Liver (tissue), 9 donors: ENCODE data around the gene WFDC2. TPM values are rescaled to one million over a fixed set of nuclear protein-coding genes. Genes with fewer than 3 reads are reported as not detected.

Experiments
- DNase-seq: peaks from one replicate; pipeline ENCODE4 v3.0.0-alpha.2; 2017; ENCODE audit warnings: low spot score
- H3K27ac ChIP-seq, 2 donors: one replicate each; pipeline ENCODE4 v1.7.0; 2013; ENCODE audit warnings: inconsistent platforms in 2 of 2, low read length in 2 of 2, control low read depth in 1 of 2, low read depth in 1 of 2, mild to moderate bottlenecking in 1 of 2
- H3K27me3 ChIP-seq, 4 donors: one replicate each; pipeline versions ENCODE4 v1.6.1 to v1.7.0; 2013; ENCODE audit warnings: low read length in 3 of 4, inconsistent platforms in 1 of 4, mild to moderate bottlenecking in 1 of 4, moderate library complexity in 1 of 4; ENCODE audit not compliant: control insufficient read depth in 4 of 4, insufficient read depth in 4 of 4
- H3K36me3 ChIP-seq, 4 donors: one replicate each; pipeline versions ENCODE4 v1.6.1 to v1.7.0; 2013; ENCODE audit warnings: low read length in 3 of 4, mild to moderate bottlenecking in 3 of 4, low read depth in 1 of 4, moderate library complexity in 1 of 4; ENCODE audit not compliant: control insufficient read depth in 4 of 4, insufficient read depth in 3 of 4
- H3K4me1 ChIP-seq, 4 donors: one replicate each; pipeline versions ENCODE4 v1.6.1 to v1.7.0; 2013; ENCODE audit warnings: low read length in 3 of 4, mild to moderate bottlenecking in 3 of 4, moderate library complexity in 1 of 4; ENCODE audit not compliant: control insufficient read depth in 4 of 4, insufficient read depth in 4 of 4
- H3K4me3 ChIP-seq, 3 donors: one replicate each; pipeline versions ENCODE4 v1.6.1 to v1.7.0; 2013; ENCODE audit warnings: low read length in 3 of 3, control low read depth in 1 of 3, low read depth in 1 of 3, mild to moderate bottlenecking in 1 of 3
- H3K9ac ChIP-seq, 2 donors: one replicate each; pipeline ENCODE4 v1.7.0; 2013; ENCODE audit warnings: low read length in 2 of 2, mild to moderate bottlenecking in 2 of 2, moderate library complexity in 2 of 2, control low read depth in 1 of 2, low read depth in 1 of 2
- H3K9me3 ChIP-seq, 4 donors: one replicate each; pipeline versions ENCODE4 v1.6.1 to v1.7.0; 2013; ENCODE audit warnings: low read length in 3 of 4; ENCODE audit not compliant: control insufficient read depth in 4 of 4
- EGR1 ChIP-seq, 2 donors: IDR thresholded peaks; 2 replicates each; pipeline ENCODE4 v1.6.1; 2016 to 2018; ENCODE audit warnings: antibody characterized with exemption in 2 of 2, low read depth in 2 of 2
- FOXA1 ChIP-seq: IDR thresholded peaks from 2 replicates; pipeline ENCODE4 v1.6.1; 2016; ENCODE audit warnings: antibody characterized with exemption
- FOXA2 ChIP-seq: IDR thresholded peaks from 2 replicates; pipeline ENCODE4 v1.6.1; 2016; ENCODE audit warnings: antibody characterized with exemption
- GABPA ChIP-seq, 2 donors: IDR thresholded peaks in 1 of 2; conservative IDR thresholded peaks in 1 of 2; 2 replicates each; pipeline ENCODE4 v1.6.1; 2016; ENCODE audit warnings: antibody characterized with exemption in 2 of 2, mild to moderate bottlenecking in 1 of 2, moderate library complexity in 1 of 2
- HNF4A ChIP-seq, 2 donors: conservative IDR thresholded peaks; 2 replicates each; pipeline ENCODE4 v1.6.1; 2016; ENCODE audit warnings: antibody characterized with exemption in 2 of 2, mild to moderate bottlenecking in 2 of 2
- HNF4G ChIP-seq: IDR thresholded peaks from 2 replicates; pipeline ENCODE4 v1.6.1; 2016; ENCODE audit warnings: antibody characterized with exemption
- JUND ChIP-seq, 2 donors: IDR thresholded peaks; 2 replicates each; pipeline ENCODE4 v1.6.1; 2016; ENCODE audit warnings: antibody characterized with exemption in 2 of 2
- NR2F2 ChIP-seq: IDR thresholded peaks from 2 replicates; pipeline ENCODE4 v1.6.1; 2016; ENCODE audit warnings: antibody characterized with exemption
- RXRA ChIP-seq, 2 donors: IDR thresholded peaks; 2 replicates each; pipeline ENCODE4 v1.6.1; 2017 to 2018; ENCODE audit warnings: antibody characterized with exemption in 2 of 2, mild to moderate bottlenecking in 1 of 2
- SP1 ChIP-seq: IDR thresholded peaks from 2 replicates; pipeline ENCODE4 v1.6.1; 2018; ENCODE audit warnings: antibody characterized with exemption, mild to moderate bottlenecking
- TAF1 ChIP-seq: conservative IDR thresholded peaks from 2 replicates; pipeline ENCODE4 v1.6.1; 2016; ENCODE audit warnings: antibody characterized with exemption, mild to moderate bottlenecking
- YY1 ChIP-seq: IDR thresholded peaks from 2 replicates; pipeline ENCODE4 v1.6.1; 2016; ENCODE audit warnings: antibody characterized with exemption, mild to moderate bottlenecking
- WGBS: extraction: QIAGEN DNeasy Blood & Tissue Kit; methylation state at CpG from one replicate; pipeline ENCODE4 v1.1.7; 2013; 5-methylcytosine and 5-hydroxymethylcytosine counted together
- polyA plus RNA-seq, 2 donors: library from polyadenylated mRNA; stranded (reverse) in 1 of 2; unstranded in 1 of 2; fragments of 200-250 nt in 1 of 2; fragments of >200 nt in 1 of 2; fragmentation: Nextera tagmentation in 1 of 2; extraction: Ambion mirVana in 1 of 2; gene quantifications; one replicate each; pipeline versions ENCODE4 v1.2.1 to v1.2.3, GENCODE V29; 2013 to 2015
- total RNA-seq, 2 donors: library from RNA; depleted of rRNA; stranded (reverse); fragments of >200 nt; gene quantifications; one replicate each; pipeline ENCODE4 v1.2.3, GENCODE V29; 2014
- TF ChIP-seq, protein P1 (sequence below): IDR thresholded peaks from 2 replicates; pipeline ENCODE4 v1.6.1; 2016; ENCODE audit warnings: antibody characterized with exemption
- TF ChIP-seq, protein P2 (sequence below): IDR thresholded peaks from 2 replicates; pipeline ENCODE4 v1.6.1; 2016; ENCODE audit warnings: antibody characterized with exemption, mild to moderate bottlenecking
- TF ChIP-seq, protein P3 (sequence below): fragments of 150-350 bp; IDR thresholded peaks from 2 replicates; pipeline ENCODE4 v1.5.1; 2017; ENCODE audit warnings: improper control_type of control experiment, low read depth, low read length; ENCODE audit not compliant: missing input control
- TF ChIP-seq, protein P4 (sequence below): IDR thresholded peaks from 2 replicates; pipeline ENCODE4 v1.6.1; 2016; ENCODE audit warnings: antibody characterized with exemption
- donor health status: healthy.
- donor health status: healthy.
- donor health status: healthy.
- donor health status: healthy.
- donor health status: healthy.

The WFDC2 gene
- total and polyA plus RNA-seq, 4 donors: 1.3 to 1.8 TPM; not detected in 2

DNA sequence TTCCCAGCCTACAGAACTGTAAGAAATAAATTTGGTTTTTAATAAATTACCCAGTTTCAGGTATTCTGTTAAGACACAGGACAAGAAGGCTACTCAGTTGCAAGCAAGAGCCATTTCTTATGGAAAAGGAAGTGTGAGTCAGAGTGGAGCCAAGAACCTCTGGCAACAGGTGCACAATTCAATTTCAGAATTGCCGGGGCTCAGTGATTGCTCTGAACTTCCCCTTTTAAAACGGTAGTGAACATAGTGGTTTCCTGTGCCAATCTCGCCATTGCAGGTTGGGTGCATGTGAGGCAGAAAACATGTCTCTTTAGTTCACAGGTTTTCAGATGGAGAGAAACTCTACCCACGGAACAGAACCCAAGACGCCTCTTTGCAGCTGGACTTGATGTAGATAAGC lies 37.3 kb upstream of the WFDC2 start:
- Histone ChIP-seq H3K9ac (no peak overlapping the region), H3K9me3 (no peaks in the 10 kb centered on the region), H3K4me1 (peaks cover 0 to 9% (median 4%) of the 10 kb centered on the region in 4 donors), H3K36me3 (peaks cover 0 to 8% (median under 1%) of the 10 kb centered on the region in 4 donors), H3K4me3 (no peak overlapping the region), H3K27ac (no peak overlapping the region), H3K27me3 (no peaks in the 10 kb centered on the region)
- TF ChIP-seq, protein P1, sequence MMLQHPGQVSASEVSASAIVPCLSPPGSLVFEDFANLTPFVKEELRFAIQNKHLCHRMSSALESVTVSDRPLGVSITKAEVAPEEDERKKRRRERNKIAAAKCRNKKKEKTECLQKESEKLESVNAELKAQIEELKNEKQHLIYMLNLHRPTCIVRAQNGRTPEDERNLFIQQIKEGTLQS: no peak
- TF ChIP-seq FOXA2 (no peak), FOXA1 (no peak), NR2F2 (no peak), SP1 (no peak), HNF4A (conservative IDR thresholded peaks at IDR 0.05) (no peak), JUND (IDR thresholded peaks at IDR 0.05) (no peak), TAF1 (no peak), YY1 (no peak), HNF4G (no peak), EGR1 (IDR thresholded peaks at IDR 0.05; ENCODE audit: low read depth in 2 of 2) (no peak)
- TF ChIP-seq, protein P2, sequence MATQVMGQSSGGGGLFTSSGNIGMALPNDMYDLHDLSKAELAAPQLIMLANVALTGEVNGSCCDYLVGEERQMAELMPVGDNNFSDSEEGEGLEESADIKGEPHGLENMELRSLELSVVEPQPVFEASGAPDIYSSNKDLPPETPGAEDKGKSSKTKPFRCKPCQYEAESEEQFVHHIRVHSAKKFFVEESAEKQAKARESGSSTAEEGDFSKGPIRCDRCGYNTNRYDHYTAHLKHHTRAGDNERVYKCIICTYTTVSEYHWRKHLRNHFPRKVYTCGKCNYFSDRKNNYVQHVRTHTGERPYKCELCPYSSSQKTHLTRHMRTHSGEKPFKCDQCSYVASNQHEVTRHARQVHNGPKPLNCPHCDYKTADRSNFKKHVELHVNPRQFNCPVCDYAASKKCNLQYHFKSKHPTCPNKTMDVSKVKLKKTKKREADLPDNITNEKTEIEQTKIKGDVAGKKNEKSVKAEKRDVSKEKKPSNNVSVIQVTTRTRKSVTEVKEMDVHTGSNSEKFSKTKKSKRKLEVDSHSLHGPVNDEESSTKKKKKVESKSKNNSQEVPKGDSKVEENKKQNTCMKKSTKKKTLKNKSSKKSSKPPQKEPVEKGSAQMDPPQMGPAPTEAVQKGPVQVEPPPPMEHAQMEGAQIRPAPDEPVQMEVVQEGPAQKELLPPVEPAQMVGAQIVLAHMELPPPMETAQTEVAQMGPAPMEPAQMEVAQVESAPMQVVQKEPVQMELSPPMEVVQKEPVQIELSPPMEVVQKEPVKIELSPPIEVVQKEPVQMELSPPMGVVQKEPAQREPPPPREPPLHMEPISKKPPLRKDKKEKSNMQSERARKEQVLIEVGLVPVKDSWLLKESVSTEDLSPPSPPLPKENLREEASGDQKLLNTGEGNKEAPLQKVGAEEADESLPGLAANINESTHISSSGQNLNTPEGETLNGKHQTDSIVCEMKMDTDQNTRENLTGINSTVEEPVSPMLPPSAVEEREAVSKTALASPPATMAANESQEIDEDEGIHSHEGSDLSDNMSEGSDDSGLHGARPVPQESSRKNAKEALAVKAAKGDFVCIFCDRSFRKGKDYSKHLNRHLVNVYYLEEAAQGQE: no peak
- TF ChIP-seq, protein P3, sequence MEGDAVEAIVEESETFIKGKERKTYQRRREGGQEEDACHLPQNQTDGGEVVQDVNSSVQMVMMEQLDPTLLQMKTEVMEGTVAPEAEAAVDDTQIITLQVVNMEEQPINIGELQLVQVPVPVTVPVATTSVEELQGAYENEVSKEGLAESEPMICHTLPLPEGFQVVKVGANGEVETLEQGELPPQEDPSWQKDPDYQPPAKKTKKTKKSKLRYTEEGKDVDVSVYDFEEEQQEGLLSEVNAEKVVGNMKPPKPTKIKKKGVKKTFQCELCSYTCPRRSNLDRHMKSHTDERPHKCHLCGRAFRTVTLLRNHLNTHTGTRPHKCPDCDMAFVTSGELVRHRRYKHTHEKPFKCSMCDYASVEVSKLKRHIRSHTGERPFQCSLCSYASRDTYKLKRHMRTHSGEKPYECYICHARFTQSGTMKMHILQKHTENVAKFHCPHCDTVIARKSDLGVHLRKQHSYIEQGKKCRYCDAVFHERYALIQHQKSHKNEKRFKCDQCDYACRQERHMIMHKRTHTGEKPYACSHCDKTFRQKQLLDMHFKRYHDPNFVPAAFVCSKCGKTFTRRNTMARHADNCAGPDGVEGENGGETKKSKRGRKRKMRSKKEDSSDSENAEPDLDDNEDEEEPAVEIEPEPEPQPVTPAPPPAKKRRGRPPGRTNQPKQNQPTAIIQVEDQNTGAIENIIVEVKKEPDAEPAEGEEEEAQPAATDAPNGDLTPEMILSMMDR: no peak
- TF ChIP-seq, protein P4, sequence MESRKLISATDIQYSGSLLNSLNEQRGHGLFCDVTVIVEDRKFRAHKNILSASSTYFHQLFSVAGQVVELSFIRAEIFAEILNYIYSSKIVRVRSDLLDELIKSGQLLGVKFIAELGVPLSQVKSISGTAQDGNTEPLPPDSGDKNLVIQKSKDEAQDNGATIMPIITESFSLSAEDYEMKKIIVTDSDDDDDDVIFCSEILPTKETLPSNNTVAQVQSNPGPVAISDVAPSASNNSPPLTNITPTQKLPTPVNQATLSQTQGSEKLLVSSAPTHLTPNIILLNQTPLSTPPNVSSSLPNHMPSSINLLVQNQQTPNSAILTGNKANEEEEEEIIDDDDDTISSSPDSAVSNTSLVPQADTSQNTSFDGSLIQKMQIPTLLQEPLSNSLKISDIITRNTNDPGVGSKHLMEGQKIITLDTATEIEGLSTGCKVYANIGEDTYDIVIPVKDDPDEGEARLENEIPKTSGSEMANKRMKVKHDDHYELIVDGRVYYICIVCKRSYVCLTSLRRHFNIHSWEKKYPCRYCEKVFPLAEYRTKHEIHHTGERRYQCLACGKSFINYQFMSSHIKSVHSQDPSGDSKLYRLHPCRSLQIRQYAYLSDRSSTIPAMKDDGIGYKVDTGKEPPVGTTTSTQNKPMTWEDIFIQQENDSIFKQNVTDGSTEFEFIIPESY: no peak
- no peak for DNase-seq
- 77% methylated on average over 5 of the region's 5 CpGs for WGBS

DNA sequence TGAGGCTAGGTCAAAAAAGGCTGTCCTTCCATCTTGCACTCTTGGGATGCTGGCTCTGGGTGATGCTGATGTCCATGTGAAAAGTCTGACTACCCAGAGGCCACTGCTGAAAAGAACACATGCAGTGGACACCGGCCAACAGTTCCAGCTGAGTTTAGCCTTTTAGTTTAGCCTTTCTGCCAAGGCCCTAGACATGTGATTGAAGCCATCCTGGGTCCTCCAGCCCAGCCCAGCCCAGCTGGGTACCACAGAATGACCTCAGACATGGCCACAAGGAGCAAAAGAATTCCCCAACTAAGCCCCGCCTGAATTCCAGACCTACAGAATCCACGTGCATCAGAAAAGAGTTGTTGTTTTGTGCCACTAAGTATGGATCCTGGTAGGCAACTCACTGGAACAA lies 36.2 kb upstream of the WFDC2 start:
- H3K4me1 ChIP-seq: peaks cover 0 to 9% (median 4%) of the 10 kb centered on the region in 4 donors
- no peak overlapping the region for H3K4me3 ChIP-seq
- H3K27ac ChIP-seq: no peak overlapping the region
- WGBS: 80% methylated on average over 3 of the region's 3 CpGs
- no peaks in the 10 kb centered on the region for H3K9me3 ChIP-seq
- no peaks in the 10 kb centered on the region for H3K27me3 ChIP-seq
- no peak for DNase-seq
- peaks cover 0 to 8% (median under 1%) of the 10 kb centered on the region in 4 donors for H3K36me3 ChIP-seq
- no peak overlapping the region for H3K9ac ChIP-seq
- TF ChIP-seq, protein P4: no peak
- no peak for TF ChIP-seq GABPA (IDR thresholded peaks at IDR 0.05 in 1 of 2, conservative IDR thresholded peaks at IDR 0.05 in 1 of 2)
- TF ChIP-seq NR2F2: no peak
- TF ChIP-seq HNF4G: no peak
- TF ChIP-seq JUND (IDR thresholded peaks at IDR 0.05): no peak
- TF ChIP-seq FOXA2: no peak
- TF ChIP-seq, protein P3: no peak
- no peak for TF ChIP-seq TAF1
- TF ChIP-seq RXRA (IDR thresholded peaks at IDR 0.05): no peak
- no peak for TF ChIP-seq FOXA1
- no peak for TF ChIP-seq SP1
- TF ChIP-seq, protein P1: no peak
- TF ChIP-seq YY1: no peak
